GM12801 (cell line): Measurements from ENCODE around the gene PRKCH.

Source experiments
- CTCF ChIP-seq: IDR thresholded peaks from one replicate; pipeline ENCODE4 v1.5.1; 2011; ENCODE audit warnings: control low read depth; ENCODE audit not compliant: insufficient read length; ENCODE audit errors: extremely low read depth

PRKCH gene

GRCh38 chr14:61396694-61397093 lies 75.3 kb downstream of the PRKCH start:
- no peak for TF ChIP-seq CTCF

GRCh38 chr14:61397615-61398014 lies 76.2 kb downstream of the PRKCH start:
- no peak for TF ChIP-seq CTCF

- TF ChIP-seq CTCF = no peak
Observed at GRCh38 chr14:61398221-61398620, 76.8 kb downstream of the PRKCH start.

GRCh38 chr14:61399365-61399764 lies 78.0 kb downstream of the PRKCH start:
- TF ChIP-seq CTCF = no peak

- no peak for TF ChIP-seq CTCF
Observed at GRCh38 chr14:61401461-61401860, 80.1 kb downstream of the PRKCH start.

- no peak for TF ChIP-seq CTCF
Observed at GRCh38 chr14:61403411-61403810, 82.0 kb downstream of the PRKCH start.

- no peak for TF ChIP-seq CTCF
Observed at GRCh38 chr14:61404637-61405036, 83.3 kb downstream of the PRKCH start.

- no peak for TF ChIP-seq CTCF
Observed at GRCh38 chr14:61406198-61406597, 84.8 kb downstream of the PRKCH start.
